HEK293T (cell line): ENCODE measurements around the gene SPDYE2.
"Not testable (repeated sequence)": the region's sequence is repeated elsewhere in the genome, so short reads cannot be mapped to it uniquely, and the experiment has no call there.

ENCODE experiments used
- BHLHE40 ChIP-seq: fragments of 450-650 bp; IDR thresholded peaks from 2 replicates; pipeline ENCODE4 v1.6.1; 2016; ENCODE audit warnings: mild to moderate bottlenecking, moderate library complexity, borderline replicate concordance
- ELF4 ChIP-seq: fragments of 450-650 bp; IDR thresholded peaks from 2 replicates; pipeline ENCODE4 v1.6.1; 2017; ENCODE audit warnings: antibody characterized with exemption
- FOXA1 ChIP-seq: fragments of 450-650 bp; IDR thresholded peaks from 2 replicates; pipeline ENCODE4 v1.6.1; 2016; ENCODE audit warnings: mild to moderate bottlenecking
- FOXM1 ChIP-seq: fragments of 450-650 bp; IDR thresholded peaks from 2 replicates; pipeline ENCODE4 v1.6.1; 2017; ENCODE audit warnings: mild to moderate bottlenecking, borderline replicate concordance
- LEF1 ChIP-seq: fragments of 450-650 bp; IDR thresholded peaks from 2 replicates; pipeline ENCODE4 v1.6.1; 2017; ENCODE audit warnings: mild to moderate bottlenecking, borderline replicate concordance
- SP1 ChIP-seq: fragments of 450-650 bp; IDR thresholded peaks from 2 replicates; pipeline ENCODE4 v1.6.1; 2017
- SUZ12 ChIP-seq: fragments of 450-650 bp; IDR thresholded peaks from 2 replicates; pipeline ENCODE4 v1.6.1; 2016; ENCODE audit warnings: mild to moderate bottlenecking
- ZNF384 ChIP-seq: fragments of 450-650 bp; IDR thresholded peaks from 2 replicates; pipeline ENCODE4 v1.6.1; 2016

GRCh38 chr7:102604431-102605145 is 53.6 kb downstream of the SPDYE2 start:
- not testable (repeated sequence) for TF ChIP-seq SP1, SUZ12, FOXM1, BHLHE40, FOXA1, LEF1, ELF4, ZNF384
